ENCODE results near the gene PTPRE.

Gene PTPRE

DNA sequence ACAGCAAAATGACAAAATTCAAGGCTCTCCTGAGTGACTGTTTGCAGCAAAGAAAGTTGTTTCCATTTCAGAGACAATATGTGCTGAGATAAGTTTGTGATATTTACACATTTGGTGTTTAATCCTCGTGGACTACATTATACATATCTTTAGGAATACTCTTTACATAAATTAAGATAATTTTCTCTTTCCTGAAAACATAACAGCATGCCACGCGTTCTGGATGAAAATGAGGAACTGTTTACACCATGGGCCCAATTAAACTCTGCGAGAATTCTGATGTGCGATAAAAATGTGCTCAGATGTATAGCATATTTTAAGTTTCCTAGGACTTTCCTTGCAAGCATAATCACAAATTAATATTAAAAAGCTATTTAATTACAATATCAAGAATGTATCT lies 26.4 kb downstream of the PTPRE start:
- Histone ChIP-seq H3K27ac (ENCODE audit: low read depth, low read length) (no peak overlapping the region), H3K27me3 (ENCODE audit: control insufficient read depth, insufficient read depth, low read length) (no peaks in the 10 kb centered on the region)

DNA sequence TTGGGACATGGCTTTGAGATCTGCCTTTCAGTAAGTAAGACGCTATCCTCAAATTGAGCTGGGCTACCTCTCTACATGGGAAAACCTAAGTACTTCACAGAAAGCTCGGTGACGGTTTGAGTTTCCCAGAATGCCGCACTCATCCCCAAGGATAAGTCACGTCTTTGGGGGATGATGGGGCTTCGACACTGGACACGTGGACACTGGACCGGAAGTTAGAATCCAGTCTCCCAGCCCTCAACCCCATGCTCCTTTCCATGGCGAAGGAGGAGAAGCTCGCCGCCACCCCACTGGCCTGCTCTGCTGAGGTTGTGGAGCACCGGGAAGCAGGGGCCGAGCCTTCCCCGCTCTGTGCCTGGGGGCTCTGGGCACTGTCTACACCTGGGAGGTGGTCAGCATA lies 27.5 kb downstream of the PTPRE start:
- H3K36me3 ChIP-seq (ENCODE audit: control insufficient read depth, insufficient read depth, low read length): no peaks in the 10 kb centered on the region
- no peak overlapping the region for H3K4me3 ChIP-seq (ENCODE audit: low read depth, low read length)
- no peaks in the 10 kb centered on the region for H3K9me3 ChIP-seq (ENCODE audit: control insufficient read depth, insufficient read depth, low read length)
- H3K27ac ChIP-seq (ENCODE audit: low read depth, low read length): no peak overlapping the region
- H3K27me3 ChIP-seq (ENCODE audit: control insufficient read depth, insufficient read depth, low read length): no peaks in the 10 kb centered on the region
- H3K4me1 ChIP-seq (ENCODE audit: control insufficient read depth, insufficient read depth, low read length): peaks cover 6% of the 10 kb centered on the region; the same call in 1 of the 2 replicates
- H3K9ac ChIP-seq (ENCODE audit: low read depth, low read length): no peak overlapping the region

More for the DNA sequence above, 26.4 kb downstream of the PTPRE start:
- Histone ChIP-seq H3K4me3 (ENCODE audit: low read depth, low read length) (no peak overlapping the region), H3K9ac (ENCODE audit: low read depth, low read length) (no peak overlapping the region), H3K36me3 (ENCODE audit: control insufficient read depth, insufficient read depth, low read length) (no peaks in the 10 kb centered on the region), H3K9me3 (ENCODE audit: control insufficient read depth, insufficient read depth, low read length) (no peaks in the 10 kb centered on the region), H3K4me1 (ENCODE audit: control insufficient read depth, insufficient read depth, low read length) (peaks cover 6% of the 10 kb centered on the region; the same call in 1 of the 2 replicates)

DNA sequence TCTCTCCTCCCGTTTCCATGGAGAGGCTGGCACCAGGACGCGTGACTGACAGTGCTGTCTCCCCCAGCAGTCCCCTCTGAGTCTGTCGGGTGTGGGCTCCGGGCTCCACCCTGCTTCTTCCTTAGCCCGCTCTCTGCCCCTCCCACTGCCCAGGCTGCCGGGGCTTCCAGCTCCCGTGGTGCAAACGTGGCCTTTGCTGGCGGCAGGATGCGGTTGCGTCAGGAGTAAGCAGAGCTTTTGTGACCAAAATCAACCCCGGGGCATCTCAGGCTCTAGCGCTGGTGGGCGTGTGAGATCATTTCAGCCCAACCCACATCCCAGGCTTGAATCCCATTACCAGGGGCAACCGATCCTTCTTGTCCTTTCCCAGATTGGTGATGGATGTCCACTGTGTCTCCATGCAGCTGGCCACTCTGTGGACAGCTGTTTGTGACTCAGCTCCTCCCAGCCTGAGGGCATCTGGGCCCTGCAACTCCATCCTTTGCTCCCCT lies 28.2 kb downstream of the PTPRE start:
- Histone ChIP-seq H3K27ac (ENCODE audit: low read depth, low read length) (no peak overlapping the region), H3K4me1 (ENCODE audit: control insufficient read depth, insufficient read depth, low read length) (peaks cover 6% of the 10 kb centered on the region; the same call in 1 of the 2 replicates)

DNA sequence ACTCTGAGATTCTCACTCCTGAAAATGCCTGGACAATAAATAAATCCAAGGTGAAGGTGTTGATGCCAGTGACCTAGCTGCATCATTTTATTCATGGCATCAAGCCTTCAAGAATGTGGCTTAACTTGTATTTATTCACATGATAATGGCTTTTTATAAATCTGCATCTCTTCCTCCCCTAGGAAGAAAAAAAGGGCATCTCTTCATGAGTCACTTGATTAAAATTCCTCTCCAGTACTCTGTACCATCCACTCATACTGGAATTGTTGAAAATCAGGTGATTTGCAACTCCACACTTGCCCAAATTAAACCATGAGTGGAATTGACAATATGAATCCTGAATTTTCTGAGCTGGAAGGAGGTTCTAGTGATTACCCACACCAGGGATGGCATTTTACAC lies 30.2 kb downstream of the PTPRE start:
- no peak overlapping the region for H3K27ac ChIP-seq (ENCODE audit: low read depth, low read length)
- H3K4me3 ChIP-seq (ENCODE audit: low read depth, low read length): no peak overlapping the region

More for the DNA sequence above, 28.2 kb downstream of the PTPRE start:
- Histone ChIP-seq H3K27me3 (ENCODE audit: control insufficient read depth, insufficient read depth, low read length) (no peaks in the 10 kb centered on the region), H3K9me3 (ENCODE audit: control insufficient read depth, insufficient read depth, low read length) (no peaks in the 10 kb centered on the region), H3K4me3 (ENCODE audit: low read depth, low read length) (no peak overlapping the region), H3K36me3 (ENCODE audit: control insufficient read depth, insufficient read depth, low read length) (no peaks in the 10 kb centered on the region), H3K9ac (ENCODE audit: low read depth, low read length) (no peak overlapping the region)

DNA sequence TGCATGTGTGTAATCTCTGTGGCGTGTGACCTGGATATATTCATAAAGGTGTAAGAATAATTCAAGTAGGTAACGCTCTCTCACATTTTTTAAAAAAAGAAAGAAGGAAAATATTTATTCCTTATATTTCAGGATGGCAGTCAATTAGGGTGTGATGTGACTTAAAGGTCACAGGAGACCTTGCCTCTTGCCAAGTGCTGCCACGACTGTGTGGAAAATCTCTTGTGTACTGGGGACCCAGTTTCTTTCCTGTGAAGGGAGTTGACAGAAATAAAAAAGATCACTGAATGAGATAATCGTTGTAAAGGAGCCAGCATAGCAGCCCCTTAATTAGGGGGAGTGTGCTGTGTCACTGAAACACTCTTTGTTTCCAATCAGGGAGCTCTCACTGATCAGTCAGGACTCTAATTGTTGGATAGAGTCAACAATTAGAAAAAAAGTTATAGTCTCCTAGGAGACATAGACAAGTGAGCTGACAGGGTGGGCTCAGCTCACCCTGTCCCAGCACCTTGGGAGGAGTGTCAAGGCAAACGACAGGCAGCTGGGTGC lies 31.1 kb downstream of the PTPRE start:
- Histone ChIP-seq H3K4me1 (ENCODE audit: control insufficient read depth, insufficient read depth, low read length) (peaks cover 6% of the 10 kb centered on the region; the same call in 1 of the 2 replicates), H3K27me3 (ENCODE audit: control insufficient read depth, insufficient read depth, low read length) (no peaks in the 10 kb centered on the region), H3K27ac (ENCODE audit: low read depth, low read length) (no peak overlapping the region), H3K4me3 (ENCODE audit: low read depth, low read length) (no peak overlapping the region), H3K36me3 (ENCODE audit: control insufficient read depth, insufficient read depth, low read length) (no peaks in the 10 kb centered on the region), H3K9me3 (ENCODE audit: control insufficient read depth, insufficient read depth, low read length) (no peaks in the 10 kb centered on the region), H3K9ac (ENCODE audit: low read depth, low read length) (no peak overlapping the region)

More for the DNA sequence above, 30.2 kb downstream of the PTPRE start:
- Histone ChIP-seq H3K36me3 (ENCODE audit: control insufficient read depth, insufficient read depth, low read length) (no peaks in the 10 kb centered on the region), H3K4me1 (ENCODE audit: control insufficient read depth, insufficient read depth, low read length) (peaks cover 6% of the 10 kb centered on the region; the same call in 1 of the 2 replicates), H3K27me3 (ENCODE audit: control insufficient read depth, insufficient read depth, low read length) (no peaks in the 10 kb centered on the region), H3K9ac (ENCODE audit: low read depth, low read length) (no peak overlapping the region), H3K9me3 (ENCODE audit: control insufficient read depth, insufficient read depth, low read length) (no peaks in the 10 kb centered on the region)

DNA sequence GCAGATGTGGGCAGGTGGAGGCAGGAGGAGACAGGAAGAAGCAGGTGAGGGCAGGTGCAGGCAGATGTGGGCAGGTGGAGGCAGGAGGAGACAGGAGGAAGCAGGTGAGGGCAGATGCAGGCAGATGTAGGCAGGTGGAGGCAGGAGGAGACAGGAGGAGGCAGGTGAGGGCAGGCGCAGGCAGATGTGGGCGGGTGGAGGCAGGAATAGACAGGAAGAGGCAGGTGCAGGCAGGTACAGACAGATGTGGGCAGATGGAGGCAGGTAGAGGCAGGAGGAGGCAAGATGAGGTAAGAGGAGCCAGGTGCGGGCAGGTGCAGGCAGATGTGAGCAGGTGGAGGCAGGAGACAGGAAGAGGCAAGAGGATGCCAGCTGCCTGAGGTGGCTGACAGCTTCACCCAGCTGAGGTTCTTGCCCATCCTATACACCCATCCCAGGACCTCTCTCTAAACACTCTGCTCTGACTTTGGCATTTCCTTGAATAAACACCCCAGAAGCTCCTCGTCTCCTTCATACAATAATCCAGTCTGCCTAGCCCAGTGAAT lies 33.0 kb downstream of the PTPRE start:
- peaks cover 6% of the 10 kb centered on the region; the same call in 1 of the 2 replicates for H3K4me1 ChIP-seq (ENCODE audit: control insufficient read depth, insufficient read depth, low read length)
- H3K4me3 ChIP-seq (ENCODE audit: low read depth, low read length): no peak overlapping the region
- H3K27ac ChIP-seq (ENCODE audit: low read depth, low read length): no peak overlapping the region
- H3K9ac ChIP-seq (ENCODE audit: low read depth, low read length): no peak overlapping the region
- no peaks in the 10 kb centered on the region for H3K36me3 ChIP-seq (ENCODE audit: control insufficient read depth, insufficient read depth, low read length)
- no peaks in the 10 kb centered on the region for H3K27me3 ChIP-seq (ENCODE audit: control insufficient read depth, insufficient read depth, low read length)
- no peaks in the 10 kb centered on the region for H3K9me3 ChIP-seq (ENCODE audit: control insufficient read depth, insufficient read depth, low read length)

DNA sequence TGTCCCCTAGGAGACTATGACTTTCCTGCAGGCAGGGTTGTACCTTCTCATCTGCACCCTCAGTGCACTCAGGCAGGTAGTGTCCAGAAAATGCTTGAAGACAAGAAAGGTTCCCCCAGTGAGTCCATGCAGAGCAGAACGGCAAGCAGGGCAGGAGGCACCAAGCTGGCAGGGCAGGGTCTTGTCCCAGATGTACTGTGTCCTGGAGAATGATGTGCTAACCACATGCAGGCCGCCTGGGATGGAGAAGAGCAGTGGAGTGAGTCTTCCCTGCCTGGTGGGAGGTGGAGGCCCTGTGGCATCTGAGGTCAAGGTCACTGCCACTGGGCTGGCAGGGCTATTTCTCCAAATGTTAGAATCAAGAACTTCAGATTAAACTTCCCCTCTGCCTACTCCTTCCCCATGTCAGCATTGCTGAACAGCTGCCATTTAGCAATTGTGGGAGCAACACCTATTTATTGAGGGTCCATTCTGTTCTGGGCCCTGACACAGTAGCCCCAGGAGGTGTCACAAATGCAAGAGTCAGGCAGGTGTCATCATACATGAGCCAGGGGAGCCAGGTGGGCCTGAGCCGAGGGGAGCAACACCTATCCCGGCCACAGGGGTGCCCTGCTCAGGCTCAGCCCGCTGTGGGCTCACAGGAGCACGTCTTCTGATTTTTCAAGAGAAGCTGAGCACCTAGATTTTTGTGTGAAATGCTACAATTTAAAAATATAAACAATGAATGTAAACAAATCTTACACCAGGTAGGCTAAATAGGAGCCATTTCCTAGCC lies 34.1 kb downstream of the PTPRE start:
- no peak overlapping the region for H3K9ac ChIP-seq (ENCODE audit: low read depth, low read length)
- peaks cover 6% of the 10 kb centered on the region; the same call in 1 of the 2 replicates for H3K4me1 ChIP-seq (ENCODE audit: control insufficient read depth, insufficient read depth, low read length)
- no peak overlapping the region for H3K27ac ChIP-seq (ENCODE audit: low read depth, low read length)
- no peaks in the 10 kb centered on the region for H3K9me3 ChIP-seq (ENCODE audit: control insufficient read depth, insufficient read depth, low read length)
- H3K27me3 ChIP-seq (ENCODE audit: control insufficient read depth, insufficient read depth, low read length): no peaks in the 10 kb centered on the region
- H3K4me3 ChIP-seq (ENCODE audit: low read depth, low read length): no peak overlapping the region
- H3K36me3 ChIP-seq (ENCODE audit: control insufficient read depth, insufficient read depth, low read length): no peaks in the 10 kb centered on the region

DNA sequence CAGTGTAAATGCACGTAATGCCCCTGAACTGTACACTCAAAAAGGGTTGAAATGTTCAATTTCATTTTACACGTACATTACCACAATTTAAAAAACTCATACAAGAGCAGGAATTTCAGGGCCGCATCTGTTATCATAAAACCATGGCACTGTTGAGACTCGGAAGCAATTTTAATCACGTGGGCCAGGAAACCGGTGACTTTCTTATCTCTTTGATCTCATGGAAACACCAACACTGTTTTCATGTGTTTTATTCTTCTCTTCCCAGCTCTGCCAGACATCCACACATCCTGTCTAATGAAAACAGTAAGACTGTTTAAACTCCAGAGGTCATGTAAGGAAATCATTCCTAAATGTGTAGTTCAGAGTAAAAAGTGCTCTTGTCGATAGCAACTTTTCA lies 35.9 kb downstream of the PTPRE start:
- no peaks in the 10 kb centered on the region for H3K36me3 ChIP-seq (ENCODE audit: control insufficient read depth, insufficient read depth, low read length)
- no peak overlapping the region for H3K9ac ChIP-seq (ENCODE audit: low read depth, low read length)
- no peaks in the 10 kb centered on the region for H3K4me1 ChIP-seq (ENCODE audit: control insufficient read depth, insufficient read depth, low read length)
- H3K27ac ChIP-seq (ENCODE audit: low read depth, low read length): no peak overlapping the region
- H3K9me3 ChIP-seq (ENCODE audit: control insufficient read depth, insufficient read depth, low read length): no peaks in the 10 kb centered on the region
- H3K27me3 ChIP-seq (ENCODE audit: control insufficient read depth, insufficient read depth, low read length): no peaks in the 10 kb centered on the region
- H3K4me3 ChIP-seq (ENCODE audit: low read depth, low read length): no peak overlapping the region

DNA sequence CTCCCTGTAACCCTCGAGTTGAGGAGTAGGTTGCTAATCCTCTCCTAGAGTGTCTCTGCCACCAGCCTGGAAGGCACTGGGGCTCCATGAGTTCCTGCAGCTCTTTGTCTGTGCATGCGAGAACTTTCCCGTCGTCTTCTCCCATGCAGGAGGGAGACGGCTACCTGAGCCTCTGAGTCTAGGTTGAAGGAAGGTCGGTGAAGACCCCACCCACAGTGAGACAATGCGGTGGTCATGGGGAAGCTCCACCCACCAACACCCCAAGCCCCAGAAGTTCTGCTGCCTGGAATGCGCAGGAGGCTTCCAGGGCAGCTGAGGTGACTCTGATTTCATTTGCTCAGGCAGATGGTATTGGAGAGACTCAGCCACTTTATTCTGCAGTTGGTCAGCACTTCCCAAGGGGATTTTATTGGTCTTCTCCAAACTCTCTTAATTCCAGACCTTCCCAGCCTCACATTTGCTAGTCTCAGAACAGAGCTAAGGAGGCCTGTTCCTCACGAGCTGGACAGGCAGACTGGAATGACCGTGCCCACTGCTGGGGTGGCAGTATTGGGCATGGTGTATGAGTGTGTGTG lies 36.5 kb downstream of the PTPRE start:
- Histone ChIP-seq H3K27ac (ENCODE audit: low read depth, low read length) (no peak overlapping the region), H3K9me3 (ENCODE audit: control insufficient read depth, insufficient read depth, low read length) (no peaks in the 10 kb centered on the region), H3K4me1 (ENCODE audit: control insufficient read depth, insufficient read depth, low read length) (no peaks in the 10 kb centered on the region), H3K27me3 (ENCODE audit: control insufficient read depth, insufficient read depth, low read length) (no peaks in the 10 kb centered on the region), H3K4me3 (ENCODE audit: low read depth, low read length) (no peak overlapping the region), H3K9ac (ENCODE audit: low read depth, low read length) (no peak overlapping the region), H3K36me3 (ENCODE audit: control insufficient read depth, insufficient read depth, low read length) (no peaks in the 10 kb centered on the region)

DNA sequence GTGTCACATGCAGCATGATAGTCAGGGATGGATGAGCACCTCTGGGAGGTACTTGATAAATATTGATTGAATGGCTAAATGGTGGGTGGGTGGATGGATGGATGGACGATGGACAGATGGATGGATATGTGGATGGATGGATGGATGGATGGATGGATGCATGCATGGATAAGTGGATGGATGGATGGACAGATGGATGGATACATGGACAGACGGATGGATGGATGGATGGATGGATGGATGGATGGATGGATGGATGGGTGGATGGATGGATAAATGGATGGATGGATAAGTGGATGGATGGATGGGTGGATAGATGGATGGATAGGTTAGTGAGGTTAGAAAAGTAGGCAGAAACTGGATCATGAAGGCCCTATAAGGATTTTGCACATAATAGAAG lies 37.4 kb downstream of the PTPRE start:
- Histone ChIP-seq H3K9ac (ENCODE audit: low read depth, low read length) (no peak overlapping the region), H3K4me1 (ENCODE audit: control insufficient read depth, insufficient read depth, low read length) (no peaks in the 10 kb centered on the region), H3K27ac (ENCODE audit: low read depth, low read length) (no peak overlapping the region), H3K27me3 (ENCODE audit: control insufficient read depth, insufficient read depth, low read length) (no peaks in the 10 kb centered on the region), H3K4me3 (ENCODE audit: low read depth, low read length) (no peak overlapping the region), H3K36me3 (ENCODE audit: control insufficient read depth, insufficient read depth, low read length) (no peaks in the 10 kb centered on the region), H3K9me3 (ENCODE audit: control insufficient read depth, insufficient read depth, low read length) (no peaks in the 10 kb centered on the region)

DNA sequence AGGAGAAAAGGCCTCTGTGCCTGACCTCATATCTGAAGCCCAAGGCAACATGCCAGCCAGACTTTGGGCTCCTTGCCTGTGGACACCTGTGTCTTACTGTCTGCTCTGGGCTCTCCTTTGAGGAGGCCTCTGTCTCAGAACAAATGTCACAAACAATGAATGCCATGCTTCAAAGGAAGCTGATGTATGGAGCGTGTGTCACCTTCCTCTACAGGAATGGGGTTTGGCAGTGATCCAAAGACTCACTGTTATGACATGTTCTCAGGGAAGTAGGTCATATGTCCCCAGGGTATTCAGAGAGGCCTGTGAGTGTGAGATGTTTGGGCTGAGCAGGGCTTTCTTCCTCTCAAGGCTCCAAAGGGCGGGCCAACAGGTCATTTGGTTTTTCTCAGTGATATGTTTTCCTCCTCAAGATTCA lies 38.4 kb downstream of the PTPRE start:
- Histone ChIP-seq H3K36me3 (ENCODE audit: control insufficient read depth, insufficient read depth, low read length) (no peaks in the 10 kb centered on the region), H3K9ac (ENCODE audit: low read depth, low read length) (no peak overlapping the region), H3K4me1 (ENCODE audit: control insufficient read depth, insufficient read depth, low read length) (no peaks in the 10 kb centered on the region), H3K27ac (ENCODE audit: low read depth, low read length) (no peak overlapping the region), H3K27me3 (ENCODE audit: control insufficient read depth, insufficient read depth, low read length) (no peaks in the 10 kb centered on the region), H3K4me3 (ENCODE audit: low read depth, low read length) (no peak overlapping the region), H3K9me3 (ENCODE audit: control insufficient read depth, insufficient read depth, low read length) (no peaks in the 10 kb centered on the region)
